AG04450 (cell line): ENCODE measurements around the gene NCK1. TPM values are rescaled to one million over a fixed set of nuclear protein-coding genes. Genes with fewer than 3 reads are reported as not detected.

Experiments used
- CTCF ChIA-PET: fragments of 300-600, 350-600 bp; formaldehyde crosslinking; extraction: SDS; loops from one replicate; lab custom pipeline; 2022; ENCODE audit warnings: antibody characterized with exemption, inconsistent platforms; lab: Charles Lee
- POLR2A ChIA-PET: fragments of 350-600 bp; formaldehyde crosslinking; extraction: SDS; loops from one replicate; lab custom pipeline; 2021; ENCODE audit warnings: antibody characterized with exemption, inconsistent platforms; lab: Yijun Ruan, JAX
- DNase-seq: peaks from one replicate; pipeline ENCODE4 v3.0.0-alpha.2; 2011; ENCODE audit warnings: low read depth, low spot score
- H3K27ac ChIP-seq: one replicate; pipeline ENCODE4 v1.5.1; 2012; ENCODE audit warnings: low read depth, low read length, control low read depth
- H3K27me3 ChIP-seq: one replicate; pipeline ENCODE4 v1.6.0; 2012; ENCODE audit warnings: low read length; ENCODE audit not compliant: control insufficient read depth, insufficient read depth
- H3K4me3 ChIP-seq: 2 replicates; pipeline ENCODE4 v1.5.1; 2011; ENCODE audit warnings: mild to moderate bottlenecking, low read depth, low read length, control low read depth
- H3K9me3 ChIP-seq: 2 replicates; pipeline ENCODE4 v1.5.1; 2012; ENCODE audit warnings: low read length; ENCODE audit not compliant: control insufficient read depth, insufficient read depth
- CTCF ChIP-seq: IDR thresholded peaks from 2 replicates; pipeline ENCODE4 v1.5.1; 2011; ENCODE audit warnings: low read depth, low read length, control low read depth, inconsistent platforms
- polyA plus RNA-seq: library from polyadenylated mRNA; depleted of rRNA; stranded (reverse); fragments of >200 nt; gene quantifications from 2 replicates; pipeline ENCODE4 v1.2.3, GENCODE V29; 2011

NCK1 gene
- polyA plus RNA-seq, 1 experiment, result 67.7 TPM

- Histone ChIP-seq H3K4me3 (no peak overlapping the region), H3K9me3 (no peaks in the 10 kb centered on the region), H3K27me3 (no peaks in the 10 kb centered on the region), H3K27ac (no peak overlapping the region)
- DNase-seq, result no peak
- no peak for TF ChIP-seq CTCF
- CTCF ChIA-PET, result interaction anchor here (2.0 to 5.0 kb wide), 2 partner anchors 60 to 201 kb away, joined by 7 to 21 read pairs; partner anchors contain the start of gene STAG1
- POLR2A ChIA-PET, result no interaction called here
Measured at GRCh38 chr3:136954251-136954650, 92.2 kb downstream of the NCK1 start.

GRCh38 chr3:136954980-136955780, 93.2 kb downstream of the NCK1 start:
- H3K27me3 ChIP-seq, result no peaks in the 10 kb centered on the region
- DNase-seq, result no peak
- ChIA-PET POLR2A (interaction anchor here (0.6 to 1.3 kb wide), 4 partner anchors 94 to 759 kb away, joined by 3 to 5 read pairs (median 4); partner anchors contain the start of genes MSL2, NCK1 and STAG1), CTCF (interaction anchor here (0.6 to 5.0 kb wide), 3 partner anchors 59 to 662 kb away, joined by 3 to 21 read pairs (median 7); partner anchors contain the start of gene STAG1)
- no peaks in the 10 kb centered on the region for H3K9me3 ChIP-seq
- TF ChIP-seq CTCF, result no peak
- H3K4me3 ChIP-seq, result no peak overlapping the region
- peak overlapping the region; percentile 68 for H3K27ac ChIP-seq

- Histone ChIP-seq H3K27me3 (no peaks in the 10 kb centered on the region), H3K27ac (peak overlapping the region; percentile 68), H3K9me3 (no peaks in the 10 kb centered on the region), H3K4me3 (no peak overlapping the region)
- CTCF ChIA-PET, result interaction anchor here (1.1 to 5.0 kb wide), 3 partner anchors 23 to 203 kb away, joined by 3 to 21 read pairs (median 7); partner anchors contain the start of gene STAG1
- DNase-seq, result peak; percentile 81
- POLR2A ChIA-PET, result interaction anchor here (0.6 to 1.3 kb wide), 5 partner anchors 27 to 760 kb away, joined by 3 to 7 read pairs (median 4); partner anchors contain the start of genes MSL2, NCK1 and STAG1
- no peak for TF ChIP-seq CTCF
Measured at GRCh38 chr3:136955813-136956212, 93.8 kb downstream of the NCK1 start.

GRCh38 chr3:136956971-136957370, 95.0 kb downstream of the NCK1 start:
- H3K4me3 ChIP-seq, result no peak overlapping the region
- no peak overlapping the region for H3K27ac ChIP-seq
- ChIA-PET POLR2A (interaction anchor here (0.6 kb wide), 1 partner anchor 83 kb away, joined by 4 read pairs; no protein-coding TSS in a partner anchor), CTCF (interaction anchor here (0.5 to 5.0 kb wide), 4 partner anchors 21 to 428 kb away, joined by 3 to 21 read pairs (median 6); partner anchors contain the start of gene STAG1)
- no peak for TF ChIP-seq CTCF
- H3K27me3 ChIP-seq, result no peaks in the 10 kb centered on the region
- DNase-seq, result no peak
- no peaks in the 10 kb centered on the region for H3K9me3 ChIP-seq
